Measurements from ENCODE around the gene SCNN1A. TPM values are rescaled to one million over a fixed set of nuclear protein-coding genes. Genes with fewer than 3 reads are reported as not detected.

The SCNN1A gene
- total RNA-seq, 1 donor from 2014 or later = 1.2 TPM

DNA sequence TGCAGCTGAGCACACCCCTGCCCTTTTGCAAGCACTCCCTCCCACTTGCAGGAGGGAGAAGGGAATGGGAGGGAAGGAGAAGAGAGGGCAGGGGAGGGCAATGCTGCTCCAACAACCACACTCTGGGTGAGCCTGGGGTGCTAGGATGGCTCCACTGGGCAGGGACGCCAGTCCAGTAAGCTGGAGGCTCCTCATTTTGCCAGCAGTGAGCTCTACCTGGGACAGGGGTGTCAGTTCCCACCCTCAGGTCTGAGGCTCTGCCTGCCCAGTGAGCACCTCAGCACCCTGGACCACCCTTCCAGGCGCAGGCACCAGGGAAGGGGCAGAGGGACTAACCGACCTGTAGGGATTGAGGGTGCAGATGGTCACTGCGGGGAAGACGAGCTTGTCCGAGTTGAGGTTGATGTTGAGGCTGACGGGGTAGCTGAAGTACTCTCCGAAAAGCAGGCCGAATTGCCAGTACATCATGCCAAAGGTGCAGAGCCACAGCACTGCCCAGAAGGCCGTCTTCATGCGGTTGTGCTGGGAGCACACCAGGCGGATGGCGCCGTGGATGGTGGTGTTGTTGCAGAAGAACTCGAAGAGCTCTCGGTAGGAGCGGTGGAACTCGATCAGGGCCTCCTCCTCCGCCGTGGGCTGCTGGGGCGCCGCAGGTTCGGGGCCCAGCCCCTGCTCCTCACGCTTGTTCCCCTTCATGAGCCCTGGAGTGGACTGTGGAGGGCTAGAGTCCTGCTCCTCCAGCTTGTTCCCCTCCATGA is 1.2 kb downstream of the SCNN1A start:
- H3K4me3 Mint-ChIP-seq = peak overlapping the region; percentile 48
- no peaks in the 10 kb centered on the region for H3K9me3 Mint-ChIP-seq
- Histone ChIP-seq H3K27me3 (peaks cover 23% of the 10 kb centered on the region), H3K36me3 (no peaks in the 10 kb centered on the region), H2AFZ (replicated peaks) (peak overlapping the region; percentile 44), H3K4me1 (peaks cover 76% of the 10 kb centered on the region), H3K9me3 (ENCODE audit: low read depth) (no peaks in the 10 kb centered on the region), H3K27ac (no peak overlapping the region), H3K4me2 (peak overlapping the region; percentile 72), H3F3A (ENCODE audit: low read depth) (peaks cover 65% of the 10 kb centered on the region), H3K79me2 (ENCODE audit: low read depth) (peaks cover 10% of the 10 kb centered on the region), H3K9ac (no peak overlapping the region), H4K20me1 (ENCODE audit: low read depth) (no peaks in the 10 kb centered on the region), H3K4me3 (no peak overlapping the region)
- H3K27me3 Mint-ChIP-seq (ENCODE audit: insufficient read depth, low read depth) = peaks cover 23% of the 10 kb centered on the region
- TF ChIP-seq, protein P1, sequence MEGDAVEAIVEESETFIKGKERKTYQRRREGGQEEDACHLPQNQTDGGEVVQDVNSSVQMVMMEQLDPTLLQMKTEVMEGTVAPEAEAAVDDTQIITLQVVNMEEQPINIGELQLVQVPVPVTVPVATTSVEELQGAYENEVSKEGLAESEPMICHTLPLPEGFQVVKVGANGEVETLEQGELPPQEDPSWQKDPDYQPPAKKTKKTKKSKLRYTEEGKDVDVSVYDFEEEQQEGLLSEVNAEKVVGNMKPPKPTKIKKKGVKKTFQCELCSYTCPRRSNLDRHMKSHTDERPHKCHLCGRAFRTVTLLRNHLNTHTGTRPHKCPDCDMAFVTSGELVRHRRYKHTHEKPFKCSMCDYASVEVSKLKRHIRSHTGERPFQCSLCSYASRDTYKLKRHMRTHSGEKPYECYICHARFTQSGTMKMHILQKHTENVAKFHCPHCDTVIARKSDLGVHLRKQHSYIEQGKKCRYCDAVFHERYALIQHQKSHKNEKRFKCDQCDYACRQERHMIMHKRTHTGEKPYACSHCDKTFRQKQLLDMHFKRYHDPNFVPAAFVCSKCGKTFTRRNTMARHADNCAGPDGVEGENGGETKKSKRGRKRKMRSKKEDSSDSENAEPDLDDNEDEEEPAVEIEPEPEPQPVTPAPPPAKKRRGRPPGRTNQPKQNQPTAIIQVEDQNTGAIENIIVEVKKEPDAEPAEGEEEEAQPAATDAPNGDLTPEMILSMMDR (IDR thresholded peaks at IDR 0.05) = no peak
- no peak for TF ChIP-seq EZH2phosphoT487 (IDR thresholded peaks at IDR 0.05)
- no peak for TF ChIP-seq EZH2 (IDR thresholded peaks at IDR 0.05)
- H3K36me3 Mint-ChIP-seq = no peaks in the 10 kb centered on the region
- DNase-seq (ENCODE audit: low spot score) = no peak
- no peak overlapping the region for H3K27ac Mint-ChIP-seq
- H3K4me1 Mint-ChIP-seq = peaks cover 81% of the 10 kb centered on the region

DNA sequence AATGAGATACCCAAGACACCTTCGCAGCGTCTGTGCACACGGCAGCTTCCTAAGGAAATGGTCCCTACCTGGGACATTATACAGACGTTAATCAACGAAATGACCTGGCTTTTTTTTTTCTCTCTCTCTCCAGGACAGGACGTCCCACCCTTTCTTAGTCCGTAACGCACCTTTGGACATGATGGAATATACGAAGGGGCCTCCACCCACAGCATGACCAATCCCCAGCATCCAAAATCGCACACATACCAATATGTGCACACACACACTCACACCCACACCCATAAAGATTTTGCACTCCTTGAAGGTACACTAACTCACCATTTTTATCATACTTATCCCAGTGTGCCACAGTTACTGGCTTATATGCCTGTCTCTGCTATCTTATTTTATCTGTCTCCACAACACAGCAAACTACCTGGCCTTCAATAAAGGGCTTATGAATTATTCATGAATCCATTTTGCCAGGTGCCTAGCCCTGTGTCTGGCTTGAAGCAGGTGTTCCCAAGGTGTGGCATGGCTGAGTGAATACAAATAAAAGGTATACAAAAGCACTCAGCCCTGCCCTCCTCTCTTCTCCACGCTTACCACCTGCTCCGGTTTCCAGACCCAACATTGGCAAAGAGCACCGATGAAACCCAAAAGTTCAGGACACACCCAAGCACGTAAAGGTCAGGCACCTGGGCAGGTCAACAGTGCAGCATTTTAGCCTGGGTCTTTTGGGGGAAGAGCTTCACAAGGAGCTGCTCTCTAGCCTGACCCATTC is 2.2 kb downstream of the SCNN1A start:
- H3K27ac Mint-ChIP-seq = peak overlapping the region; percentile 91
- no peak overlapping the region for H3K9ac ChIP-seq

DNA sequence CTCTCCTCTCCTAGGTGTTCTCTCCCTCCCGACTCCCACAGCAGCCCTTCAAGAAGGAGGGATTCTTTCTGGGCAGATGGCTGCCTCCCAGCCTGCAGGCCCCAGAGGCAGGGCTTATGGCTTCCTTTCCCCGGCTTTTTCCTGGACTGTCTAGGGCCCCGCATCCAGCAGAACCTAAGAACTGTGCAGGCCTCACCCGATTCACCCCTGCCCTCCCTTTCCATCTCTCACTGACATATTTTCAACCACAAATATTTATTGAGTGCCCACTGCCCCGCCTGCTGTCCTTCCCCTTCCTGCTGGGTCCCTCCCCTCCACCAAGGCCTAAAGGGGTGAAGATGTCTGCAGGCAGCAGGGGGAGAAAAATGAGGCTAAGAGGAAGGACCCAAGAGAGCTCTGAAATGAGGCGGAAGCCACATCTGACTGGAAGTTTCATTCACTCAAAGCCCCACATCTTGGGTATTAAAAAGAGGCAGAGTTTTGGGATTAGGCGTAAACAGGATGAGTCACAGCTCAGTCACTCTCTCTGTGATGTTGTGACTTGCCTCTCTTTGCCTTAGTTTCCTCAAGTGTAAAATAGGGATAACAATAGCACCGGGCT is 2.9 kb downstream of the SCNN1A start:
- Histone ChIP-seq H4K20me1 (ENCODE audit: low read depth) (no peaks in the 10 kb centered on the region), H3K36me3 (no peaks in the 10 kb centered on the region), H3K79me2 (ENCODE audit: low read depth) (peaks cover 10% of the 10 kb centered on the region), H3K4me1 (peaks cover 70% of the 10 kb centered on the region), H3K4me2 (peak overlapping the region; percentile 72), H3K27me3 (peaks cover 23% of the 10 kb centered on the region), H3K9me3 (ENCODE audit: low read depth) (no peaks in the 10 kb centered on the region), H3F3A (ENCODE audit: low read depth) (peaks cover 61% of the 10 kb centered on the region), H3K27ac (no peak overlapping the region), H2AFZ (replicated peaks) (no peak overlapping the region), H3K9ac (no peak overlapping the region), H3K4me3 (no peak overlapping the region)
- peaks cover 25% of the 10 kb centered on the region for H3K27me3 Mint-ChIP-seq (ENCODE audit: insufficient read depth, low read depth)
- H3K4me3 Mint-ChIP-seq = peak overlapping the region; percentile 48
- TF ChIP-seq, protein P1 (IDR thresholded peaks at IDR 0.05) = no peak
- TF ChIP-seq EZH2 (IDR thresholded peaks at IDR 0.05) = no peak
- TF ChIP-seq EZH2phosphoT487 (IDR thresholded peaks at IDR 0.05) = no peak
- DNase-seq (ENCODE audit: low spot score) = peak; percentile 35
- peak overlapping the region; percentile 91 for H3K27ac Mint-ChIP-seq
- no peaks in the 10 kb centered on the region for H3K9me3 Mint-ChIP-seq
- H3K36me3 Mint-ChIP-seq = no peaks in the 10 kb centered on the region
- peaks cover 68% of the 10 kb centered on the region for H3K4me1 Mint-ChIP-seq

More for the DNA sequence above, 2.2 kb downstream of the SCNN1A start:
- Histone ChIP-seq H3F3A (ENCODE audit: low read depth) (peaks cover 65% of the 10 kb centered on the region), H3K36me3 (no peaks in the 10 kb centered on the region), H4K20me1 (ENCODE audit: low read depth) (no peaks in the 10 kb centered on the region), H3K9me3 (ENCODE audit: low read depth) (no peaks in the 10 kb centered on the region), H3K4me1 (peaks cover 75% of the 10 kb centered on the region), H2AFZ (replicated peaks) (no peak overlapping the region), H3K4me2 (peak overlapping the region; percentile 72), H3K27ac (no peak overlapping the region), H3K4me3 (no peak overlapping the region), H3K27me3 (peaks cover 23% of the 10 kb centered on the region), H3K79me2 (ENCODE audit: low read depth) (peaks cover 10% of the 10 kb centered on the region)
- Mint-ChIP-seq H3K36me3 (no peaks in the 10 kb centered on the region), H3K4me3 (peak overlapping the region; percentile 52), H3K4me1 (peaks cover 75% of the 10 kb centered on the region), H3K9me3 (no peaks in the 10 kb centered on the region), H3K27me3 (ENCODE audit: insufficient read depth, low read depth) (peaks cover 25% of the 10 kb centered on the region)
- no peak for TF ChIP-seq EZH2 (IDR thresholded peaks at IDR 0.05)
- TF ChIP-seq EZH2phosphoT487 (IDR thresholded peaks at IDR 0.05) = no peak
- TF ChIP-seq, protein P1 (IDR thresholded peaks at IDR 0.05) = no peak
- no peak for DNase-seq (ENCODE audit: low spot score)
